HG03095 (cell line): Measurements from ENCODE around the gene CMIP.
"Not testable (repeated sequence)": the region's sequence is repeated elsewhere in the genome, so short reads cannot be mapped to it uniquely, and the experiment has no call there.

Experiments
- ATAC-seq: cut with Tn5 transposase; IDR thresholded peaks from one replicate; pipeline ENCODE4 v1.9.1; 2021; ENCODE audit warnings: moderate library complexity; ENCODE audit not compliant: unreplicated experiment

The CMIP gene

GRCh38 chr16:81577272-81577671 is 132.7 kb downstream of the CMIP start:
- ATAC-seq, result not testable (repeated sequence)

DNA sequence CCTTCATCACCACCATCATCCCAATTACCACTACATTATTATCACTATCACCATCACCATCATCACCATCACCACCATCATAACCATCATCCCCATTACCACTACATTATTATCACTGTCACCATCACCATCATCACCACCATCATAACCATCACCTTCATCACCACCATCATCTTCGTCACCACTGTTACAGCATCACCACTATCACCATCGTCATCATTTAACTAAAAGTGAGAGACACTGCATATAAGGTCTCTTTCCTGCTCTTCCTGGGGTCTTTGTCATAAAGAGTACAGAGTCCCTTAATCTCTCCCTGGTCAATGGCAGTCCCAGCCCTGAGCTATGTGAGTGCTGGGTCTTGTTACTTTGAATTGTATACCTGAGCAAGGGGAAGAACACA is 133.5 kb downstream of the CMIP start:
- ATAC-seq, result no peak

GRCh38 chr16:81578636-81579413 is 134.2 kb downstream of the CMIP start:
- no peak for ATAC-seq

GRCh38 chr16:81581107-81581506 is 136.5 kb downstream of the CMIP start:
- ATAC-seq, result no peak

- no peak for ATAC-seq
These were observed 138.2 kb downstream of the CMIP start for GRCh38 chr16:81582655-81583441.

- no peak for ATAC-seq
These were observed 139.5 kb downstream of the CMIP start for GRCh38 chr16:81583893-81584631.

- no peak for ATAC-seq
These were observed 141.2 kb downstream of the CMIP start for GRCh38 chr16:81585785-81586184.

GRCh38 chr16:81586417-81586816 is 141.8 kb downstream of the CMIP start:
- no peak for ATAC-seq

GRCh38 chr16:81586977-81587625 is 142.5 kb downstream of the CMIP start:
- ATAC-seq, result no peak

GRCh38 chr16:81587626-81588160 is 143.1 kb downstream of the CMIP start:
- ATAC-seq, result no peak

GRCh38 chr16:81588326-81589081 is 143.9 kb downstream of the CMIP start:
- ATAC-seq, result no peak

DNA sequence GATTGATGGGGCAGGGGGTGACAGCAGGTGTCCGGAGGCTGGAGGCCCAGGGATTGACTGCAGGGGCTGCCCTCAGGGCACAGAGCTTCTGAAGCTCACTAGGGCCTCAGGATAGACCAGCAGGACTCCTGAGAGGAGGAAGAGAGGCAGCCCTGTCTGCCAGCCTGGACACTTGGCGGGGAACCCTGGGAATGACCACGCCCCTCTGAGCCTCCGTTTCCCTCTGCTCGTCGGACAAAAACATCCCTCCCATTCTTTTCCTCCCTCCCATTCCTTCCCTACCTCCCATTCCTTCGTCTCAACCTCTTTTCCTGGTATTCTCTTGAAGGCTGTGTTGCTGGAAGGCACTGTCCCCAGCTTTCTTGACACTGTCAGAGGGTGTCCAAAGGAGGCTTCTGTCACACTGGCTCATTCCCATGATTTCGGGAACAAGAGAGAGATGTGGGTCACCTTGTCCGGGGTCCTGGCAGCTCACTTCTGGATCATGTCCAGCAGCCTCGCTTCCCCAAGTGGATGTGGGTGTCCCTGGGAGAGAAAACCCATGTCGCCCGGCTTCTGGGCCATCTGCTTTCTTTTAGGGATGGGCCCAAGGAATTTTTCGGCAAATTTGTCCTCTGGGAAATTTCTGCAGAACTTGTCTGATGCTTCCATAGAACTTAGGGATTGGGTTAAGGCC is 145.5 kb downstream of the CMIP start:
- ATAC-seq, result no peak

DNA sequence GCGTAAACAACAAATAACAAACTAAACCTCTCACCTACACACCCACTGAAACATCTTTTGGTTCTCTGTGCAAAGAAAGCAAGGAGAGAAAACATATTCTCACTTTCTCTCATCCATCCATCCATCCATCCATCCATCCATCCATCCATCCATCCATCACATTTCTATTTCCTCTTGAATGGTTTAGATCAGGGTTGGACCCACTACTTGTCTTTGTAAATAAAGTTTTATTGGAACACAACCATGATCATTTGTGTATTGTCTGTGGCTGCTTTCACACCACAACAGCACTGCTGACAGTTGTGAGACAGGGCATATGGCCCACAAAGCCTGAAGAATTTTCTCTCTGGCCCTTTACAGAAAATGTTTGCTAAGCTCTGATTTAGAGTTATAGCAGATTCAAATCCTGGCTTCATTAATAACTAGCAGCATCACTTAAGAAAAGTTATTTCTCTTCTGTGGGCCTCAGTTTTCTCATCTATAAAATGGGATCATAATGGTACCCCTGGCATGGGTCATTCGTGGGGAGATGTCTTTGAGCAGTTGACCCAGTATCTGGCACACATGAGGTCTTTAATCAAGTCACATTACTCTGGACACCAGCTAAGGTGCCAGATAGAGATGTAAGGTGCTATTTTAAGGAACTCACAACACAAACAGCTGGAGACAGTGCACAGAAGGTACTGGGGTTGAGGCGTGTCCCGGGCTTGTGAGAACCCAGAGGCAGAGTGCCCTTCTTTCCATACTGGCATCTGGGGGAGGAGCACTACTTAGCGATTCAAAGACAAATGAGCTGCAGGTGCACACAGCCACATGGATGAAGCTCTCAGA is 146.3 kb downstream of the CMIP start:
- ATAC-seq, result no peak

GRCh38 chr16:81591545-81591870 is 146.9 kb downstream of the CMIP start:
- no peak for ATAC-seq

- ATAC-seq, result no peak
These were observed 147.8 kb downstream of the CMIP start for GRCh38 chr16:81592353-81592866.

- ATAC-seq, result no peak
These were observed 148.9 kb downstream of the CMIP start for GRCh38 chr16:81593481-81593880.

DNA sequence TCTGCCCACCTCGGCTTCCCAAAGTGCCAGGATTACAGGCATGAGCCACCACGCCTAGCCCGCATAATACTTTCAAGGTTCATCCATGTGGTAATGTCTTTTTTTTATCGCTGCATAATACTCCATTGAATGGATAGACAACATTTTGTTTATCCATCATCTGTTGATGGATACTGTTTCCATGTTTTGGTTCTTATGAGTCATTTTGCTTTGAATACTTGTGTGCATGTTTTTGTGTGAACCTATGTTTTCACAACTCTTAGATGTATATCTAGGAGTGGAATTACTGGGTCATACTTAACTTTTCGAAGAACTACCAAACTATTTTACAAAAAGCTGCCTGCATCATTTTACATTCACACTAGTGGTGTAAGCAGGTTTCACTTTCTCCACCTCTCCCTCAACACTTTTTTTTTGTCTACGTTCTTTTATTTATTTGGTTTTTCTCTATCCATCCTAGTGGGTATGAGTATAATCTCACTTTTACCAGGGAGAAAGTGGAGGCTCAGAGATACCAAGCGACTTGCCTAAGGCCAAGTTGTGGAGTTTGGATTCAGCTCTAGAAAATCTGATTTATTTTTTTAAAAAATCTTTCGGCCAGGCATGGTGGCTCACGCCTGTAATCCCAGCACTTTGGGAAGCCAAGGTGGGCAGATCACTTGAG is 151.2 kb downstream of the CMIP start:
- no peak for ATAC-seq

DNA sequence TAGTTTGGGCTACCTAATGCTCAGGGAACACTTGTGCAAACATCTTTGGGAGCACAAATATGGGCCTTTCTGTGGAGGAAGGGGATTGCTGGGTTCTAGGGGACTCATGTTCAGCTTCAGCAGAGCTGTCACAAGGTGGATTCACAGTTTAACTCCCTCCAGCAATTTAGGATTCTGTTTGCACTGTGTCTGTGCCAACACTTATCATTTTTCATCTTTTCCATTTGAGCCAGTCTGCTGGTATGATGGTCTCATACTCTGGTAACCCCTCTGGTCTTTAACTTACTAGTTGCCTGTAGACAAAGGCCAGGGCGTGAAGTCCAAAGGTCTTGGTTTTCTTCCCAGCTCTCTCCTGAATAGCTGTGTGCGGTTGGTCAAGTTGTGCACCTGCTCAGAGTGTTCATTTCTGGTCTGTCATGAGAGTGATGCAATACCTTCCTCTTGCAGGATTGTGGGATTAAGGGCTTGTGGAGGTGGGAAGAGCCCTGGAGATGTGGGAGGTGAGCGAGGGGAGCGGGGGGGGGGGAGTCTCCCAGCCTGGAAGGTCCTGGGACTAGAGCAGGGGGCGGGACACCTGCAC is 152.6 kb downstream of the CMIP start:
- no peak for ATAC-seq
